Stomach (tissue), 9 donors: ENCODE data around the gene ARHGAP26. TPM values are rescaled to one million over a fixed set of nuclear protein-coding genes. Genes with fewer than 3 reads are reported as not detected.

Source experiments
- DNase-seq, 2 donors: peaks; one replicate each; pipeline versions ENCODE4 v3.0.0 to v3.0.0-alpha.2; 2013 to 2019
- H3K27ac ChIP-seq, 5 donors: fragments of 200-600 bp in 4 of 5; sonication (generic) in 4 of 5; one replicate each; pipeline ENCODE4 v1.5.1; 2013 to 2019; ENCODE audit warnings: mild to moderate bottlenecking in 1 of 5, moderate library complexity in 1 of 5
- H3K27me3 ChIP-seq, 3 donors: fragments of 200-600 bp; sonication (generic); one replicate each; pipeline ENCODE4 v1.5.1; 2017 to 2019; ENCODE audit warnings: mixed run types in 1 of 3
- H3K36me3 ChIP-seq, 4 donors: fragments of 200-600 bp; sonication (generic); 1 replicate in 3 of 4; 2 replicates in 1 of 4; pipeline ENCODE4 v1.5.1; 2016 to 2019
- H3K4me1 ChIP-seq, 4 donors: fragments of 200-600 bp; sonication (generic); one replicate each; pipeline ENCODE4 v1.5.1; 2016 to 2019
- H3K4me3 ChIP-seq, 4 donors: fragments of 200-600 bp; sonication (generic) in 3 of 4; one replicate each; pipeline ENCODE4 v1.5.1; 2016 to 2019; ENCODE audit warnings: mild to moderate bottlenecking in 1 of 4
- H3K9me3 ChIP-seq, 4 donors: fragments of 200-600 bp; sonication (generic); one replicate each; pipeline ENCODE4 v1.5.1; 2016 to 2019
- EP300 ChIP-seq: sonication (generic); formaldehyde crosslinking; IDR thresholded peaks from one replicate; pipeline ENCODE4 v1.6.1; 2017; ENCODE audit warnings: antibody characterized with exemption
- POLR2A ChIP-seq, 4 donors: fragments of 450-650 bp; IDR thresholded peaks; one replicate each; pipeline ENCODE4 v1.6.1; 2016; ENCODE audit warnings: antibody characterized with exemption in 4 of 4, control low read depth in 2 of 4, mild to moderate bottlenecking in 1 of 4, moderate library complexity in 1 of 4
- POLR2AphosphoS5 ChIP-seq, 3 donors: sonication (generic); formaldehyde crosslinking; IDR thresholded peaks; one replicate each; pipeline ENCODE4 v1.6.1; 2016; ENCODE audit warnings: antibody characterized with exemption in 3 of 3
- WGBS, 5 donors: extraction: QIAGEN DNeasy Blood & Tissue Kit in 3 of 5; methylation state at CpG; one replicate each; pipeline versions ENCODE4 v1.1.5 to v1.1.7; 2013 to 2018; 5-methylcytosine and 5-hydroxymethylcytosine counted together
- intact Hi-C: fragments of 100-400 bp; cut with DNase I; formaldehyde crosslinking; loops from one replicate; pipeline ENCODE4 v1.15.1; 2023; ENCODE audit warnings: low total_unique reads
- polyA plus RNA-seq, 3 donors: library from polyadenylated mRNA; stranded (reverse); fragments of 200-250 nt; gene quantifications; one replicate each; pipeline ENCODE4 v1.2.3, GENCODE V29; 2013
- total RNA-seq, 5 donors: library from RNA; depleted of rRNA; stranded (reverse); fragments of >200 nt; gene quantifications; one replicate each; pipeline versions ENCODE4 v1.1.0 to v1.2.3, GENCODE V29; 2014 to 2016
- TF ChIP-seq, protein P1 (sequence below), 7 experiments: fragments of 450-650 bp in 4 of 7; fragments of 200-600 bp in 3 of 7; sonication (generic) in 3 of 7; IDR thresholded peaks; one replicate each; pipeline ENCODE4 v1.5.1; 2016 to 2019; ENCODE audit warnings: antibody characterized with exemption in 7 of 7, control low read depth in 2 of 7, mild to moderate bottlenecking in 1 of 7
- donor health status: healthy with polysubstance abuse.
- donor health status: Bipolar disorder and iron deficiency.
- donor health status: healthy.

The ARHGAP26 gene
- total and polyA plus RNA-seq, 8 donors = 4.0 to 115 (median 34.1) TPM

- TF ChIP-seq EP300 (no peak), POLR2AphosphoS5 (IDR thresholded peaks at IDR 0.05) (no peak), POLR2A (IDR thresholded peaks at IDR 0.05) (no peak)
- TF ChIP-seq, protein P1, sequence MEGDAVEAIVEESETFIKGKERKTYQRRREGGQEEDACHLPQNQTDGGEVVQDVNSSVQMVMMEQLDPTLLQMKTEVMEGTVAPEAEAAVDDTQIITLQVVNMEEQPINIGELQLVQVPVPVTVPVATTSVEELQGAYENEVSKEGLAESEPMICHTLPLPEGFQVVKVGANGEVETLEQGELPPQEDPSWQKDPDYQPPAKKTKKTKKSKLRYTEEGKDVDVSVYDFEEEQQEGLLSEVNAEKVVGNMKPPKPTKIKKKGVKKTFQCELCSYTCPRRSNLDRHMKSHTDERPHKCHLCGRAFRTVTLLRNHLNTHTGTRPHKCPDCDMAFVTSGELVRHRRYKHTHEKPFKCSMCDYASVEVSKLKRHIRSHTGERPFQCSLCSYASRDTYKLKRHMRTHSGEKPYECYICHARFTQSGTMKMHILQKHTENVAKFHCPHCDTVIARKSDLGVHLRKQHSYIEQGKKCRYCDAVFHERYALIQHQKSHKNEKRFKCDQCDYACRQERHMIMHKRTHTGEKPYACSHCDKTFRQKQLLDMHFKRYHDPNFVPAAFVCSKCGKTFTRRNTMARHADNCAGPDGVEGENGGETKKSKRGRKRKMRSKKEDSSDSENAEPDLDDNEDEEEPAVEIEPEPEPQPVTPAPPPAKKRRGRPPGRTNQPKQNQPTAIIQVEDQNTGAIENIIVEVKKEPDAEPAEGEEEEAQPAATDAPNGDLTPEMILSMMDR (IDR thresholded peaks at IDR 0.05) = no peak
- H3K9me3 ChIP-seq = no peaks in the 10 kb centered on the region
- H3K27ac ChIP-seq = peak overlapping the region; percentile 27 to 82 (median 73)
- H3K27me3 ChIP-seq = no peaks in the 10 kb centered on the region
- DNase-seq = peak in 1 of 2 donors; percentile 49
- H3K4me1 ChIP-seq = peaks cover 58 to 96% (median 73%) of the 10 kb centered on the region in 4 donors
- H3K36me3 ChIP-seq = no peaks in the 10 kb centered on the region
- intact Hi-C loops = no loop called here
- no peak overlapping the region for H3K4me3 ChIP-seq
- 44 to 56% (median 49%) methylated on average over 13 of the region's 13 CpGs for WGBS, 5 donors
Measured at GRCh38 chr5:142825378-142826089, 55.4 kb downstream of the ARHGAP26 start.

DNA sequence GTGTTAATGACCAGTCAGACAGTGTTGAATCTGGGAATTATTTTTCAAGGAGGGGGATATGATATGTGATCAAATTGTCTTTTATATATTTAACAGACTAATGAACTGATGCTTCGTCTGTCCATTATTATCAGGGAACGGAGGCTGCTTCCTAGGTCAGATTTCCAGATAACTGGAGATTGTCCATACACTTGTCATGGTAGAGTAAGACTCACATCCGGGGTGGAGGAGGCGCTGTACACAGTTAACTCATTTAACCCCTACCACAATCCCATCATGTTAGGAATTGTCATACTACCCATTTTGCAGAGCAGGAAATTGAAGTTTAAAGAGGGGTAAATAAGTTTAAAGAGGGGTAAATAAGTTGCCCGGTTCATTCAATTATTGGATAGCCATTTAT lies 55.9 kb downstream of the ARHGAP26 start:
- 77 to 87% (median 82%) methylated on average over 5 of the region's 5 CpGs for WGBS, 5 donors
- DNase-seq = no peak
- Histone ChIP-seq H3K9me3 (no peaks in the 10 kb centered on the region), H3K4me1 (peaks cover 58 to 100% (median 73%) of the 10 kb centered on the region in 4 donors), H3K27ac (peak overlapping the region in 4 of 5 donors; percentile 69 to 82 (median 78)), H3K27me3 (no peaks in the 10 kb centered on the region), H3K36me3 (no peaks in the 10 kb centered on the region), H3K4me3 (no peak overlapping the region)
- TF ChIP-seq EP300 (no peak), POLR2A (IDR thresholded peaks at IDR 0.05) (no peak), POLR2AphosphoS5 (IDR thresholded peaks at IDR 0.05) (no peak)
- TF ChIP-seq, protein P1 (IDR thresholded peaks at IDR 0.05) = no peak
- intact Hi-C loops = no loop called here

DNA sequence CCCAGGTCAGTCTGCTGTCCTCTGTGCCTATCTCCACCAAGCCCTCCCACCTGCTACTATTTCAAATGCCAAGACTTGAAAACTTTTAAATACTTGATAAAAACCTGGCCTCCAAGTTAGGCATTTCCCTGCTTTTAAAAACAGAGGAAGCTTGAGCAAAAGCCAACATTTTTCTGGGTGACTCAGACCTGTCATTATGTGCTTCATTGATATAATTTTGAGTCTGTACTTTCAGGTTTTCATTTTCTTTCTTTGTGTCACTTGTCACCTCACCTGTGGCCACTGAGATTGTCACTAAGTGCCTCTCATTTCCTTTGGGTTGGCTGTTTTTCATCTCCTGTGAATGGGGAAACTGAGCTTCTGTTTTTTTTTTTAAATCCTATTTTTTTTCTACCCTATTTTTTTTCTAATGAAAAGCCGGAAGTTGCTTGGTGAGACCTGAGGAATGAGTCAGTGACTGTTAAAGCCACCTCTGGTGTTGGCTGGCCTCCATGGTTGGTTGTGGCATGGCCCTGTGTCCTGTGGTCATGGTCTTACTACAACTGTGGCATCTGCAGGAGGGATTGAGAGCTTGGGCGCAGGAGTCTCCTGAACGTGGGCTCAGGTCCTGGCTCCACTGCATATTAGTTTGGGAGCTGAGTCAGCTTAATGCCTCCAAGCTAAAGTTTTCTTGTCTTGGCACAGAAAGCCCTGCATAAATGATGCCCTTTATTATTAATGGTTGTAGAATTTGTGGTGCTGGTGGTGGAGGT lies 56.7 kb downstream of the ARHGAP26 start:
- H3K27ac ChIP-seq = peak overlapping the region; percentile 69 to 82 (median 79)
- H3K27me3 ChIP-seq = no peaks in the 10 kb centered on the region
- no peaks in the 10 kb centered on the region for H3K36me3 ChIP-seq
- H3K4me3 ChIP-seq = no peak overlapping the region
- TF ChIP-seq POLR2A (IDR thresholded peaks at IDR 0.05) (no peak), POLR2AphosphoS5 (IDR thresholded peaks at IDR 0.05) (peak in 1 of 3 donors; percentile 5)
- intact Hi-C loops = no loop called here
- peaks cover 58 to 92% (median 73%) of the 10 kb centered on the region in 4 donors for H3K4me1 ChIP-seq
- peak in 1 of 2 donors; percentile 69 for DNase-seq
- H3K9me3 ChIP-seq = no peaks in the 10 kb centered on the region
- 41 to 60% (median 43%) methylated on average over 3 of the region's 3 CpGs for WGBS, 5 donors

DNA sequence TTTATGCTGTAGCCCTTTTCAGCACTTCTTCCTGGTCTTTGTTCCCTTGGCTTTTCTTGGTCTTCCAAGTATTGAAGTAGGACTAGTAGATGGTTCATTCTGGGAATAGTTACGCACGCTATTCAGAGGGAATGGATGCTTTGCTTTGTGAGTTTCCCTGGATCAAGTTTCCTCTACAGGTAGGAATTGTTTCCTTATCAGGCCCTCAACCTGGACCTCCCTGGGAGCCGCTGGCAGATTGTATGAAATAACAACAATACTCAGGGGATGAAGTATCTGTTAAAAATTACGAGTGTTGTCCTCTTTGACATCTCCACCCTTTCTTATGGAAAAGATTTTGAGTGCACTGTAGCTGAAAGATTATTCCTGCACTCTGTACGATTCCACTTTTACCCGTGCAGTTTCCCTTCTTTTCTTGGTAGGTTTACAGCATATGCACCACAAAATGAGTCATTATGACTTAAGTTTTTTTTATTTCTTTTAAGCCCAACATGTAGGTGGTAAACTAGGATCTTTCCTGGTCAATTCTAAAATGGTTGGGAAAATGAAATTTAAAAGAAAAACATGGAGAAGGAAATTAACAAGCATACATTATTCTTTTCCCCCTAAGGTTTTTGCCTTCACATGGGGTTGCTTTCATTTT lies 57.9 kb downstream of the ARHGAP26 start:
- peaks cover 53 to 86% (median 65%) of the 10 kb centered on the region in 4 donors for H3K4me1 ChIP-seq
- TF ChIP-seq POLR2AphosphoS5 (IDR thresholded peaks at IDR 0.05) = no peak
- TF ChIP-seq POLR2A (IDR thresholded peaks at IDR 0.05) = no peak
- TF ChIP-seq EP300 = no peak
- TF ChIP-seq, protein P1 (IDR thresholded peaks at IDR 0.05) = no peak
- intact Hi-C loops = no loop called here

More for the DNA sequence above, 57.9 kb downstream of the ARHGAP26 start:
- WGBS, 5 donors = 39 to 74% (median 52%) methylated on average over 6 of the region's 6 CpGs
- Histone ChIP-seq H3K9me3 (no peaks in the 10 kb centered on the region), H3K4me3 (no peak overlapping the region), H3K36me3 (no peaks in the 10 kb centered on the region), H3K27me3 (no peaks in the 10 kb centered on the region), H3K27ac (peak overlapping the region; percentile 69 to 89 (median 82))
- no peak for DNase-seq
